TTC549 (cell line): ENCODE measurements around the gene ST3GAL4.
"Not testable (repeated sequence)": the region's sequence is repeated elsewhere in the genome, so short reads cannot be mapped to it uniquely, and the experiment has no call there.

Source experiments
- FAIRE-seq: peaks from 2 replicates; lab custom pipeline; 2012; peaks lifted over from hg19 to GRCh38; lab: Jason Lieb, UNC

The ST3GAL4 gene

GRCh38 chr11:126346946-126347345 lies 8.5 kb upstream of the ST3GAL4 start:
- not testable (repeated sequence) for FAIRE-seq

- no peak for FAIRE-seq
Measured at GRCh38 chr11:126347751-126348668, 7.5 kb upstream of the ST3GAL4 start.

- no peak for FAIRE-seq
Measured at GRCh38 chr11:126348806-126349582, 6.5 kb upstream of the ST3GAL4 start.

GRCh38 chr11:126350836-126351235 lies 4.7 kb upstream of the ST3GAL4 start:
- no peak for FAIRE-seq

- no peak for FAIRE-seq
Measured at GRCh38 chr11:126352163-126352562, 3.3 kb upstream of the ST3GAL4 start.

- no peak for FAIRE-seq
Measured at GRCh38 chr11:126352934-126353801, 2.3 kb upstream of the ST3GAL4 start.

- FAIRE-seq = no peak
Measured at GRCh38 chr11:126354631-126355323, 709 bp upstream of the ST3GAL4 start.

GRCh38 chr11:126355926-126356897 lies 726 bp downstream of the ST3GAL4 start:
- no peak for FAIRE-seq

GRCh38 chr11:126357055-126357962 lies 1.8 kb downstream of the ST3GAL4 start:
- no peak for FAIRE-seq

- no peak for FAIRE-seq
Measured at GRCh38 chr11:126357969-126358762, 2.7 kb downstream of the ST3GAL4 start.

GRCh38 chr11:126358763-126359160 lies 3.3 kb downstream of the ST3GAL4 start:
- FAIRE-seq = no peak

- FAIRE-seq = no peak
Measured at GRCh38 chr11:126359431-126360048, 4.1 kb downstream of the ST3GAL4 start.

- no peak for FAIRE-seq
Measured at GRCh38 chr11:126360049-126360446, 4.6 kb downstream of the ST3GAL4 start.

GRCh38 chr11:126361400-126361799 lies 5.9 kb downstream of the ST3GAL4 start:
- FAIRE-seq = no peak

- no peak for FAIRE-seq
Measured at GRCh38 chr11:126362879-126363655, 7.6 kb downstream of the ST3GAL4 start.

GRCh38 chr11:126363706-126364248 lies 8.3 kb downstream of the ST3GAL4 start:
- no peak for FAIRE-seq

GRCh38 chr11:126364735-126365134 lies 9.2 kb downstream of the ST3GAL4 start:
- not testable (repeated sequence) for FAIRE-seq
